ENCODE data around the gene SLC26A4. TPM values are rescaled to one million over a fixed set of nuclear protein-coding genes. Genes with fewer than 3 reads are reported as not detected.

The SLC26A4 gene
- total and polyA plus RNA-seq, 9 of the 15 experiments (the other 6 are each of a cell fraction or from before 2014, with no cell fraction given) = 0.09 to 1.2 (median 0.33) TPM

- TF ChIP-seq ZNF592 (IDR thresholded peaks at IDR 0.05) (peak; percentile 80), ZFP1 (CRISPR knock-in tag; IDR thresholded peaks at IDR 0.05) (no peak), ETV1 (tag; conservative IDR thresholded peaks at IDR 0.05; ENCODE audit: low read depth) (no peak), ATF2 (CRISPR knock-in tag; IDR thresholded peaks at IDR 0.05) (no peak), RERE (CRISPR knock-in tag; IDR thresholded peaks at IDR 0.05; ENCODE audit: borderline replicate concordance) (no peak), HNRNPUL1 (IDR thresholded peaks at IDR 0.05; ENCODE audit: low read length) (no peak), RHOXF2B (CRISPR knock-in tag; conservative IDR thresholded peaks at IDR 0.05) (no peak), NR2C2 (CRISPR knock-in tag; IDR thresholded peaks at IDR 0.05) (no peak), NR2C2 (tag; IDR thresholded peaks at IDR 0.05) (peak; percentile 85; the same call in 1 of the 2 replicates), CC2D1A (IDR thresholded peaks at IDR 0.05) (peak; percentile 98), POU5F1 (IDR thresholded peaks at IDR 0.05; ENCODE audit: borderline replicate concordance, low read depth, low read length, partially characterized antibody) (no peak), TAL1 (IDR thresholded peaks at IDR 0.05) (no peak), C11orf30 (IDR thresholded peaks at IDR 0.05; ENCODE audit: low read depth) (peak; percentile 75), LEF1 (IDR thresholded peaks at IDR 0.05) (peak; percentile 91; the same call in 1 of the 2 replicates), ZNF75A (CRISPR knock-in tag; IDR thresholded peaks at IDR 0.05) (no peak), IFI16 (CRISPR knock-in tag; IDR thresholded peaks at IDR 0.05) (no peak), U2AF1 (optimal IDR thresholded peaks at IDR 0.05; ENCODE audit: low read depth, low read length) (no peak), RAD21 (CRISPR knock-in tag; conservative IDR thresholded peaks at IDR 0.05 in 1 of 2, IDR thresholded peaks at IDR 0.05 in 1 of 2) (no peak), PML (IDR thresholded peaks at IDR 0.05; ENCODE audit: low read length) (peak; percentile 37; the same call in 1 of the 2 replicates), PHF8 (IDR thresholded peaks at IDR 0.05; ENCODE audit: borderline replicate concordance, low read length) (no peak)
These were observed 962 bp upstream of the SLC26A4 start (continued) for GRCh38 chr7:107659666-107660065.
